Activated effector memory CD4-positive, alpha-beta T cell treated with Interleukin-2 at 50 U/mL for 16 hours (primary cell): ENCODE results near the gene METTL27.
"Not testable (repeated sequence)": the region's sequence is repeated elsewhere in the genome, so short reads cannot be mapped to it uniquely, and the experiment has no call there.

Experiments
- DNase-seq: peaks from one replicate; pipeline ENCODE4 v3.0.0-alpha.2; 2020

The METTL27 gene

GRCh38 chr7:73869011-73869798 lies 26.9 kb upstream of the METTL27 start:
- DNase-seq = no peak

- DNase-seq = no peak
These were observed 24.1 kb upstream of the METTL27 start for GRCh38 chr7:73866446-73866767.

GRCh38 chr7:73865738-73866445 lies 23.6 kb upstream of the METTL27 start:
- DNase-seq = no peak

GRCh38 chr7:73864981-73865711 lies 22.8 kb upstream of the METTL27 start:
- no peak for DNase-seq

GRCh38 chr7:73861305-73861704 lies 19.0 kb upstream of the METTL27 start:
- DNase-seq = no peak

- DNase-seq = no peak
These were observed 18.5 kb upstream of the METTL27 start, which contains the start of gene TMEM270 for GRCh38 chr7:73860859-73861258. TMEM270 (plus strand) TSS chr7:73861159; CDS start chr7:73861195, 36 bp downstream.

GRCh38 chr7:73858807-73859206 lies 16.5 kb upstream of the METTL27 start:
- no peak for DNase-seq

- no peak for DNase-seq
These were observed 14.6 kb upstream of the METTL27 start for GRCh38 chr7:73856941-73857340.

GRCh38 chr7:73852500-73852899 lies 10.2 kb upstream of the METTL27 start:
- no peak for DNase-seq

GRCh38 chr7:73851410-73852338 lies 9.4 kb upstream of the METTL27 start:
- no peak for DNase-seq

GRCh38 chr7:73850781-73851207 lies 8.5 kb upstream of the METTL27 start:
- no peak for DNase-seq

GRCh38 chr7:73847941-73848723 lies 5.8 kb upstream of the METTL27 start:
- no peak for DNase-seq

- not testable (repeated sequence) for DNase-seq
These were observed 3.4 kb upstream of the METTL27 start for GRCh38 chr7:73845701-73846195.

- no peak for DNase-seq
These were observed 2.6 kb upstream of the METTL27 start for GRCh38 chr7:73844848-73845460.

- DNase-seq = no peak
These were observed 1.8 kb upstream of the METTL27 start for GRCh38 chr7:73844131-73844547.

GRCh38 chr7:73841689-73842066 lies 638 bp downstream of the METTL27 start:
- no peak for DNase-seq

- DNase-seq = no peak
These were observed 1.5 kb downstream of the METTL27 start for GRCh38 chr7:73840715-73841379.

- DNase-seq = no peak
These were observed 2.3 kb downstream of the METTL27 start for GRCh38 chr7:73839743-73840714.

GRCh38 chr7:73839290-73839689 lies 3.0 kb downstream of the METTL27 start:
- DNase-seq = no peak
